IMR-90 (cell line): ENCODE results near the gene CD163L1. TPM values are rescaled to one million over a fixed set of nuclear protein-coding genes. Genes with fewer than 3 reads are reported as not detected.

Source experiments
- ATAC-seq: fragments of 200-7000 bp; cut with Tn5 transposase; 2 replicates; pipeline ENCODE4 v1.9.1; 2020; ENCODE audit warnings: low read depth, mild to moderate bottlenecking, moderate library complexity
- BruUV-seq: library from RNA; stranded (reverse); fragments of 400-500 nt; replicated peaks from 2 replicates; lab custom pipeline; 2021; lab: Mats Ljungman, UMichigan
- CTCF ChIA-PET: fragments of 300-600 bp; formaldehyde crosslinking; extraction: SDS; loops from one replicate; lab custom pipeline; 2021; ENCODE audit warnings: antibody characterized with exemption; lab: Yijun Ruan, JAX
- POLR2A ChIA-PET: fragments of 300-600 bp; sonication (Branson Sonifier 250); formaldehyde crosslinking; loops from one replicate; lab custom pipeline; 2022; ENCODE audit warnings: antibody characterized with exemption; ENCODE audit not compliant: unreplicated experiment; lab: Charles Lee
- DNase-seq: peaks from one replicate; pipeline ENCODE4 v3.0.0; 2013
- H2AFZ ChIP-seq: replicated peaks from 2 replicates; pipeline ENCODE3; 2013; ENCODE audit warnings: low read length, mild to moderate bottlenecking; ENCODE audit not compliant: poor library complexity
- H2AK5ac ChIP-seq: 2 replicates; pipeline ENCODE4 v1.6.1; 2013; ENCODE audit warnings: low read depth, low read length, inconsistent platforms
- H2AK9ac ChIP-seq: replicated peaks from 2 replicates; pipeline ENCODE3; 2013; ENCODE audit warnings: mild to moderate bottlenecking, low read depth, low read length, moderate library complexity; ENCODE audit not compliant: poor library complexity
- H2BK120ac ChIP-seq: 2 replicates; pipeline ENCODE4 v1.6.1; 2013; ENCODE audit warnings: low read depth, low read length, inconsistent platforms
- H2BK15ac ChIP-seq: 3 replicates; pipeline ENCODE4 v1.6.1; 2013; ENCODE audit warnings: low read depth, low read length, inconsistent platforms
- H2BK20ac ChIP-seq: 2 replicates; pipeline ENCODE4 v1.6.1; 2013; ENCODE audit warnings: low read depth, mild to moderate bottlenecking, inconsistent platforms, low read length, moderate library complexity
- H2BK5ac ChIP-seq: 2 replicates; pipeline ENCODE4 v1.6.1; 2013; ENCODE audit warnings: mild to moderate bottlenecking, low read depth, low read length, inconsistent platforms; ENCODE audit not compliant: poor library complexity, severe bottlenecking
- H3K14ac ChIP-seq: replicated peaks from 2 replicates; pipeline ENCODE4 v1.6.1; 2013; ENCODE audit warnings: low read depth, low read length, inconsistent platforms
- H3K18ac ChIP-seq: 2 replicates; pipeline ENCODE4 v1.6.1; 2013; ENCODE audit warnings: low read depth, low read length, control low read depth
- H3K23ac ChIP-seq: 2 replicates; pipeline ENCODE4 v1.6.1; 2013; ENCODE audit warnings: low read depth, low read length, inconsistent platforms
- H3K27ac ChIP-seq: 2 replicates; pipeline ENCODE4 v1.5.1; 2013; ENCODE audit warnings: mild to moderate bottlenecking, control low read depth, low read length; ENCODE audit not compliant: insufficient read depth
- H3K27me3 ChIP-seq: 2 replicates; pipeline ENCODE4 v1.6.1; 2013; ENCODE audit warnings: low read length; ENCODE audit not compliant: control insufficient read depth, insufficient read depth
- H3K36me3 ChIP-seq: 2 replicates; pipeline ENCODE4 v1.6.1; 2013; ENCODE audit warnings: low read length, mixed read lengths; ENCODE audit not compliant: control insufficient read depth, insufficient read depth
- H3K4ac ChIP-seq: 2 replicates; pipeline ENCODE4 v1.6.1; 2013; ENCODE audit warnings: low read depth, low read length, inconsistent platforms
- H3K4me1 ChIP-seq: 2 replicates; pipeline ENCODE4 v1.6.1; 2013; ENCODE audit warnings: low read length, mixed read lengths; ENCODE audit not compliant: control insufficient read depth, insufficient read depth
- H3K4me2 ChIP-seq: 2 replicates; pipeline ENCODE4 v1.6.1; 2013; ENCODE audit warnings: low read depth, mild to moderate bottlenecking, control low read depth, low read length, moderate library complexity
- H3K4me3 ChIP-seq: 2 replicates; pipeline ENCODE4 v1.5.1; 2013; ENCODE audit warnings: low read depth, mild to moderate bottlenecking, control low read depth, low read length, moderate library complexity; ENCODE audit not compliant: insufficient read depth
- H3K56ac ChIP-seq: 2 replicates; pipeline ENCODE4 v1.6.1; 2013; ENCODE audit warnings: low read length, inconsistent platforms; ENCODE audit not compliant: insufficient read depth; ENCODE audit errors: extremely low read depth
- H3K79me1 ChIP-seq, 2 experiments: 2 replicates each; pipeline ENCODE4 v1.6.1; 2013; ENCODE audit warnings: low read length in 2 of 2, inconsistent platforms in 1 of 2, low read depth in 1 of 2
- H3K9ac ChIP-seq: 2 replicates; pipeline ENCODE4 v1.6.1; 2013; ENCODE audit warnings: low read depth, low read length, control low read depth
- H3K9me1 ChIP-seq: 2 replicates; pipeline ENCODE4 v1.6.1; 2013; ENCODE audit warnings: low read length, inconsistent platforms; ENCODE audit not compliant: insufficient read depth
- H3K9me3 ChIP-seq: 2 replicates; pipeline ENCODE4 v1.6.1; 2013; ENCODE audit warnings: low read length; ENCODE audit not compliant: control insufficient read depth, insufficient read depth
- H4K20me1 ChIP-seq: 2 replicates; pipeline ENCODE4 v1.6.1; 2013; ENCODE audit warnings: low read length, inconsistent platforms; ENCODE audit not compliant: insufficient read depth
- H4K5ac ChIP-seq: 2 replicates; pipeline ENCODE4 v1.6.1; 2013; ENCODE audit warnings: mild to moderate bottlenecking, low read depth, low read length, control low read depth
- H4K8ac ChIP-seq, 2 experiments: 2 replicates each; pipeline ENCODE4 v1.6.1; 2013; ENCODE audit warnings: low read depth in 2 of 2, low read length in 2 of 2, control low read depth in 1 of 2, inconsistent platforms in 1 of 2
- H4K91ac ChIP-seq: 2 replicates; pipeline ENCODE4 v1.6.1; 2013; ENCODE audit warnings: low read depth, low read length, inconsistent platforms; ENCODE audit not compliant: insufficient read depth
- BHLHE40 ChIP-seq: fragments of 150-350 bp; IDR thresholded peaks from 2 replicates; pipeline ENCODE4 v1.6.1; 2016; ENCODE audit warnings: mild to moderate bottlenecking, low read depth, low read length
- CEBPB ChIP-seq: IDR thresholded peaks from 2 replicates; pipeline ENCODE4 v1.6.1; 2012; ENCODE audit warnings: low read depth, low read length, improper control_type of control experiment
- CHD1 ChIP-seq: IDR thresholded peaks from 2 replicates; pipeline ENCODE4 v1.6.1; 2012; ENCODE audit warnings: low read depth, low read length, improper control_type of control experiment
- FOS ChIP-seq: fragments of 150-350 bp; IDR thresholded peaks from 2 replicates; pipeline ENCODE4 v1.6.1; 2016; ENCODE audit warnings: low read depth, low read length
- MAFK ChIP-seq: IDR thresholded peaks from 2 replicates; pipeline ENCODE4 v1.6.1; 2012; ENCODE audit warnings: low read depth, low read length, improper control_type of control experiment
- MAZ ChIP-seq: IDR thresholded peaks from 2 replicates; pipeline ENCODE4 v1.6.1; 2012; ENCODE audit warnings: low read depth, mild to moderate bottlenecking, low read length, improper control_type of control experiment, moderate library complexity, borderline replicate concordance
- MXI1 ChIP-seq: IDR thresholded peaks from 2 replicates; pipeline ENCODE4 v1.6.1; 2012; ENCODE audit warnings: low read depth, mild to moderate bottlenecking, low read length, moderate library complexity, borderline replicate concordance
- NFE2L2 ChIP-seq: fragments of 150-350 bp; IDR thresholded peaks from 2 replicates; pipeline ENCODE4 v1.6.1; 2016; ENCODE audit warnings: low read depth, mild to moderate bottlenecking, low read length
- POLR2A ChIP-seq: IDR thresholded peaks from 2 replicates; pipeline ENCODE4 v1.6.1; 2012; ENCODE audit warnings: mild to moderate bottlenecking, low read depth, low read length
- RAD21 ChIP-seq: IDR thresholded peaks from 2 replicates; pipeline ENCODE4 v1.6.1; 2012; ENCODE audit warnings: low read length, improper control_type of control experiment
- RCOR1 ChIP-seq: IDR thresholded peaks from 2 replicates; pipeline ENCODE4 v1.6.1; 2012; ENCODE audit warnings: mild to moderate bottlenecking, low read length, improper control_type of control experiment; ENCODE audit not compliant: insufficient replicate concordance
- RFX5 ChIP-seq: IDR thresholded peaks from 2 replicates; pipeline ENCODE4 v1.8.0; 2012; ENCODE audit warnings: low read depth, mild to moderate bottlenecking, low read length, moderate library complexity
- SMC3 ChIP-seq: fragments of 150-350 bp; IDR thresholded peaks from 2 replicates; pipeline ENCODE4 v1.6.1; 2016; ENCODE audit warnings: low read depth, mild to moderate bottlenecking, antibody characterized with exemption, low read length, moderate library complexity
- whole genome bisulfite sequencing, 2 experiments: methylation state at CpG; one replicate each; pipeline versions ENCODE4 v1.1.5 to v1.1.7; 2013; ENCODE audit warnings: missing lambda C conversion rate in 2 of 2; ENCODE audit not compliant: insufficient read length in 1 of 2; ENCODE audit errors: extremely low coverage in 2 of 2; 5-methylcytosine and 5-hydroxymethylcytosine counted together
- dilution Hi-C: fragments of 300-500 bp; cut with HindIII; formaldehyde crosslinking; loops from one replicate; pipeline ENCODE4 v1.14.3; 2018; ENCODE audit warnings: low sequenced_read_pairs; ENCODE audit not compliant: unreplicated experiment
- in situ Hi-C: fragments of 300-500 bp; cut with MboI; formaldehyde crosslinking; loops from 3 replicates; pipeline ENCODE4 v1.14.3; 2019; ENCODE audit warnings: low sequenced_read_pairs, inconsistent platforms, mixed read lengths
- intact Hi-C: fragments of 100-400 bp; cut with micrococcal nuclease; formaldehyde crosslinking; loops from 2 replicates; pipeline ENCODE4 v1.10.0; 2022
- polyA plus RNA-seq, 3 experiments: library from polyadenylated mRNA; depleted of rRNA; stranded (reverse); fragments of >200 nt; gene quantifications; 2 replicates each; pipeline ENCODE4 v1.2.3, GENCODE V29; 2012; ENCODE audit warnings: low replicate concordance in 1 of 3
- total RNA-seq: library from RNA; depleted of rRNA; stranded (reverse); fragments of >200 nt; gene quantifications from 2 replicates; pipeline ENCODE4 v1.2.3, GENCODE V29; 2012
- TF ChIP-seq, protein P1 (sequence below): fragments of 150-350 bp; IDR thresholded peaks from 2 replicates; pipeline ENCODE4 v1.6.1; 2017; ENCODE audit warnings: mild to moderate bottlenecking, antibody characterized with exemption, low read length, low read depth
- TF ChIP-seq, protein P2 (sequence below): conservative IDR thresholded peaks from 2 replicates; pipeline ENCODE4 v1.5.1; 2012; ENCODE audit warnings: mild to moderate bottlenecking, low read depth, low read length, improper control_type of control experiment
- TF ChIP-seq, protein P3 (sequence below): fragments of 150-350 bp; IDR thresholded peaks from 2 replicates; pipeline ENCODE4 v1.6.1; 2016; ENCODE audit warnings: low read depth, mild to moderate bottlenecking, low read length, moderate library complexity, borderline replicate concordance

Gene CD163L1
- total and polyA plus RNA-seq, 2 of the 4 experiments (the other 2 are of a cell fraction): 0.50 to 1.6 TPM

DNA sequence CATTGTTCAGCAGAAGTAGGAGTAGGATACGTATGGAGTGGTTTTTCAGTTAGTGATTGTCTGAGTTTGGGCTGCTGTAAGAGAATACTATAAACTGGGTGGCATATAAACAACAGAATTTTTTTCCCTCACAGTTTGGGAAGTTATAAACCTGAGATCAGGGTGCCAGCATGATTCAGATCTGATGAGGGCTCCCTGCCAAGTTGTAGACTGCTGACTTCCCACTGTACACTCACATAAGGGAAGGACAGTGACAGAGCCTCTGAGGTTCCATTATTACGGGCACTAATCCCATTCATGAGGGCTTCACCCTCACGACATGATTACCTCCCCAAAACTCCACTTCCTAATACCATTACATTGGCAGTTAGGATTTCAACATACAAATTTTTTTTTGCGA lies 89.4 kb downstream of the CD163L1 start:
- Histone ChIP-seq H4K8ac (no peak overlapping the region), H2AK5ac (no peak overlapping the region), H2BK120ac (no peak overlapping the region), H3K36me3 (no peaks in the 10 kb centered on the region), H3K79me1 (no peaks in the 10 kb centered on the region), H3K9me1 (no peaks in the 10 kb centered on the region), H3K27me3 (no peaks in the 10 kb centered on the region), H3K27ac (no peak overlapping the region), H3K14ac (no peak overlapping the region), H2BK5ac (no peak overlapping the region), H3K56ac (no peak overlapping the region), H3K9ac (no peak overlapping the region), H3K4me1 (no peaks in the 10 kb centered on the region), H2BK15ac (no peak overlapping the region), H2BK20ac (no peak overlapping the region), H3K4me2 (no peak overlapping the region), H2AFZ (no peak overlapping the region), H4K20me1 (no peaks in the 10 kb centered on the region), H3K4me3 (no peak overlapping the region), H3K4ac (no peak overlapping the region), H4K5ac (no peak overlapping the region), H3K9me3 (no peaks in the 10 kb centered on the region), H2AK9ac (no peak overlapping the region), H4K91ac (no peak overlapping the region), H3K18ac (no peak overlapping the region), H3K23ac (no peak overlapping the region)
- no TSS peak for BruUV-seq
- in situ Hi-C loops (no loop called here), dilution Hi-C loops (no loop called here), intact Hi-C loops (no loop called here)
- CTCF ChIA-PET: no interaction called here
- no peak for DNase-seq
- POLR2A ChIA-PET: no interaction called here
- no peak for ATAC-seq
- WGBS, 2 experiments: 50% methylated on average over 1 of the region's 4 CpGs; no CpG with 5 or more reads in 1 of the 2 experiments
- TF ChIP-seq CHD1: no peak
- TF ChIP-seq MAFK: no peak
- TF ChIP-seq, protein P1, sequence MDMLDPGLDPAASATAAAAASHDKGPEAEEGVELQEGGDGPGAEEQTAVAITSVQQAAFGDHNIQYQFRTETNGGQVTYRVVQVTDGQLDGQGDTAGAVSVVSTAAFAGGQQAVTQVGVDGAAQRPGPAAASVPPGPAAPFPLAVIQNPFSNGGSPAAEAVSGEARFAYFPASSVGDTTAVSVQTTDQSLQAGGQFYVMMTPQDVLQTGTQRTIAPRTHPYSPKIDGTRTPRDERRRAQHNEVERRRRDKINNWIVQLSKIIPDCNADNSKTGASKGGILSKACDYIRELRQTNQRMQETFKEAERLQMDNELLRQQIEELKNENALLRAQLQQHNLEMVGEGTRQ: no peak
- no peak for TF ChIP-seq FOS
- TF ChIP-seq RFX5: no peak
- no peak for TF ChIP-seq BHLHE40
- no peak for TF ChIP-seq NFE2L2
- TF ChIP-seq SMC3: no peak
- TF ChIP-seq RAD21: no peak
- no peak for TF ChIP-seq CEBPB
- no peak for TF ChIP-seq POLR2A
- no peak for TF ChIP-seq RCOR1
- TF ChIP-seq, protein P2, sequence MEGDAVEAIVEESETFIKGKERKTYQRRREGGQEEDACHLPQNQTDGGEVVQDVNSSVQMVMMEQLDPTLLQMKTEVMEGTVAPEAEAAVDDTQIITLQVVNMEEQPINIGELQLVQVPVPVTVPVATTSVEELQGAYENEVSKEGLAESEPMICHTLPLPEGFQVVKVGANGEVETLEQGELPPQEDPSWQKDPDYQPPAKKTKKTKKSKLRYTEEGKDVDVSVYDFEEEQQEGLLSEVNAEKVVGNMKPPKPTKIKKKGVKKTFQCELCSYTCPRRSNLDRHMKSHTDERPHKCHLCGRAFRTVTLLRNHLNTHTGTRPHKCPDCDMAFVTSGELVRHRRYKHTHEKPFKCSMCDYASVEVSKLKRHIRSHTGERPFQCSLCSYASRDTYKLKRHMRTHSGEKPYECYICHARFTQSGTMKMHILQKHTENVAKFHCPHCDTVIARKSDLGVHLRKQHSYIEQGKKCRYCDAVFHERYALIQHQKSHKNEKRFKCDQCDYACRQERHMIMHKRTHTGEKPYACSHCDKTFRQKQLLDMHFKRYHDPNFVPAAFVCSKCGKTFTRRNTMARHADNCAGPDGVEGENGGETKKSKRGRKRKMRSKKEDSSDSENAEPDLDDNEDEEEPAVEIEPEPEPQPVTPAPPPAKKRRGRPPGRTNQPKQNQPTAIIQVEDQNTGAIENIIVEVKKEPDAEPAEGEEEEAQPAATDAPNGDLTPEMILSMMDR: no peak
- TF ChIP-seq, protein P3, sequence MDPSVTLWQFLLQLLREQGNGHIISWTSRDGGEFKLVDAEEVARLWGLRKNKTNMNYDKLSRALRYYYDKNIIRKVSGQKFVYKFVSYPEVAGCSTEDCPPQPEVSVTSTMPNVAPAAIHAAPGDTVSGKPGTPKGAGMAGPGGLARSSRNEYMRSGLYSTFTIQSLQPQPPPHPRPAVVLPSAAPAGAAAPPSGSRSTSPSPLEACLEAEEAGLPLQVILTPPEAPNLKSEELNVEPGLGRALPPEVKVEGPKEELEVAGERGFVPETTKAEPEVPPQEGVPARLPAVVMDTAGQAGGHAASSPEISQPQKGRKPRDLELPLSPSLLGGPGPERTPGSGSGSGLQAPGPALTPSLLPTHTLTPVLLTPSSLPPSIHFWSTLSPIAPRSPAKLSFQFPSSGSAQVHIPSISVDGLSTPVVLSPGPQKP: no peak
- TF ChIP-seq MAZ: no peak
- no peak for TF ChIP-seq MXI1
